ENCODE results near the gene CASD1.

- TF ChIP-seq CTCF (IDR thresholded peaks at IDR 0.05; ENCODE audit: insufficient read depth, low read depth, low read length), result no peak
- TF ChIP-seq EZH2 (IDR thresholded peaks at IDR 0.05; ENCODE audit: insufficient read depth, low read length), result no peak
Observed at GRCh38 chr7:94509264-94509886, at the start of gene CASD1.
